Upper lobe of right lung (tissue), 1 donor: ENCODE data around the gene PSMB5. TPM values are rescaled to one million over a fixed set of nuclear protein-coding genes. Genes with fewer than 3 reads are reported as not detected.

Experiments used
- ATAC-seq: fragments of 200-7000 bp; cut with Tn5 transposase; one replicate; pipeline ENCODE4 v1.9.1; 2020; ENCODE audit warnings: mild to moderate bottlenecking, moderate library complexity
- DNase-seq: peaks from one replicate; pipeline ENCODE4 v3.0.0-alpha.2; 2020
- H3K27ac ChIP-seq: fragments of 200-600 bp; one replicate; pipeline ENCODE4 v1.8.0; 2022
- H3K27me3 ChIP-seq: fragments of 200-600 bp; one replicate; pipeline ENCODE4 v1.8.0; 2022; ENCODE audit warnings: mild to moderate bottlenecking
- H3K36me3 ChIP-seq: fragments of 200-600 bp; one replicate; pipeline ENCODE4 v1.8.0; 2022
- H3K4me1 ChIP-seq: fragments of 200-600 bp; one replicate; pipeline ENCODE4 v1.8.0; 2022
- H3K4me3 ChIP-seq: fragments of 200-600 bp; one replicate; pipeline ENCODE4 v1.8.0; 2022; ENCODE audit warnings: mild to moderate bottlenecking
- H3K9me3 ChIP-seq: fragments of 200-600 bp; one replicate; pipeline ENCODE4 v1.8.0; 2022
- CTCF ChIP-seq: fragments of 200-600 bp; IDR thresholded peaks from one replicate; pipeline ENCODE4 v1.8.0; 2022; ENCODE audit warnings: antibody characterized with exemption
- intact Hi-C: fragments of 100-400 bp; cut with DNase I; formaldehyde crosslinking; loops from one replicate; pipeline ENCODE4 v1.11.0; 2022
- total RNA-seq: library from RNA; stranded (reverse); fragmentation: NEBNext Ultra II Directional; extraction: Animal tissue kit (Norgen Biotek cat#: 25700); gene quantifications from one replicate; pipeline ENCODE4 v1.2.1, GENCODE V29; 2021
- donor health status: DM: no; HTN: yes; CAD: no; lungs with severe emphysema.

The PSMB5 gene
- total RNA-seq, 1 donor from 2014 or later, result 75.7 TPM

GRCh38 chr14:23069413-23069806 lies 34.7 kb upstream of the PSMB5 start:
- H3K4me3 ChIP-seq, result no peak overlapping the region
- ATAC-seq (no peak), DNase-seq (no peak)
- H3K36me3 ChIP-seq, result peaks cover 72% of the 10 kb centered on the region
- intact Hi-C loops, result no loop called here
- no peak for TF ChIP-seq CTCF
- peaks cover 33% of the 10 kb centered on the region for H3K4me1 ChIP-seq
- H3K27ac ChIP-seq, result no peak overlapping the region
- H3K9me3 ChIP-seq, result no peaks in the 10 kb centered on the region
- H3K27me3 ChIP-seq, result no peaks in the 10 kb centered on the region

- H3K36me3 ChIP-seq, result peaks cover 72% of the 10 kb centered on the region
- no peak overlapping the region for H3K27ac ChIP-seq
- intact Hi-C loops, result no loop called here
- H3K27me3 ChIP-seq, result no peaks in the 10 kb centered on the region
- peak; percentile 98 for TF ChIP-seq CTCF
- DNase-seq (no peak), ATAC-seq (peak; percentile 90)
- no peak overlapping the region for H3K4me3 ChIP-seq
- peaks cover 33% of the 10 kb centered on the region for H3K4me1 ChIP-seq
- H3K9me3 ChIP-seq, result no peaks in the 10 kb centered on the region
Measured at GRCh38 chr14:23068789-23069412, 34.2 kb upstream of the PSMB5 start.

GRCh38 chr14:23067847-23068788 lies 33.4 kb upstream of the PSMB5 start:
- Histone ChIP-seq H3K27me3 (no peaks in the 10 kb centered on the region), H3K4me3 (no peak overlapping the region), H3K36me3 (peaks cover 72% of the 10 kb centered on the region), H3K9me3 (no peaks in the 10 kb centered on the region), H3K27ac (no peak overlapping the region), H3K4me1 (peaks cover 33% of the 10 kb centered on the region)
- ATAC-seq (no peak), DNase-seq (no peak)
- TF ChIP-seq CTCF, result no peak
- intact Hi-C loops, result no loop called here

- H3K4me1 ChIP-seq, result peaks cover 32% of the 10 kb centered on the region
- no peak overlapping the region for H3K4me3 ChIP-seq
- intact Hi-C loops, result no loop called here
- no peak overlapping the region for H3K27ac ChIP-seq
- no peak for DNase-seq
- TF ChIP-seq CTCF, result no peak
- H3K27me3 ChIP-seq, result no peaks in the 10 kb centered on the region
- H3K36me3 ChIP-seq, result peaks cover 73% of the 10 kb centered on the region
- H3K9me3 ChIP-seq, result no peaks in the 10 kb centered on the region
- no peak for ATAC-seq
Measured at GRCh38 chr14:23066855-23067744, 32.4 kb upstream of the PSMB5 start.

GRCh38 chr14:23066368-23066767 lies 31.7 kb upstream of the PSMB5 start:
- H3K4me1 ChIP-seq, result peaks cover 27% of the 10 kb centered on the region
- DNase-seq (no peak), ATAC-seq (no peak)
- no peaks in the 10 kb centered on the region for H3K9me3 ChIP-seq
- peaks cover 80% of the 10 kb centered on the region for H3K36me3 ChIP-seq
- H3K27me3 ChIP-seq, result no peaks in the 10 kb centered on the region
- no peak overlapping the region for H3K4me3 ChIP-seq
- intact Hi-C loops, result no loop called here
- no peak overlapping the region for H3K27ac ChIP-seq
- TF ChIP-seq CTCF, result no peak
